ENCODE results near the gene SERINC3.
"Not testable (repeated sequence)": the region's sequence is repeated elsewhere in the genome, so short reads cannot be mapped to it uniquely, and the experiment has no call there.

Gene SERINC3

GRCh38 chr20:44521484-44522481 is at the start of gene SERINC3:
Gene SERINC3, minus strand, starts transcription at chr20:44522070. Its CDS starts 119 bp downstream, at chr20:44521951.
- DNase-seq = peak; percentile 58

- DNase-seq = no peak
Observed at GRCh38 chr20:44571362-44571988, 49.6 kb upstream of the SERINC3 start.

GRCh38 chr20:44570367-44570766 is 48.5 kb upstream of the SERINC3 start:
- DNase-seq = no peak

GRCh38 chr20:44566811-44567210 is 44.9 kb upstream of the SERINC3 start:
- DNase-seq = no peak

- DNase-seq = no peak
Observed at GRCh38 chr20:44566018-44566417, 44.1 kb upstream of the SERINC3 start.

GRCh38 chr20:44561876-44562275 is 40.0 kb upstream of the SERINC3 start:
- no peak for DNase-seq

- DNase-seq = not testable (repeated sequence)
Observed at GRCh38 chr20:44560818-44561217, 38.9 kb upstream of the SERINC3 start.

GRCh38 chr20:44560229-44560628 is 38.4 kb upstream of the SERINC3 start:
- DNase-seq = no peak

- DNase-seq = no peak
Observed at GRCh38 chr20:44559302-44559701, 37.4 kb upstream of the SERINC3 start.

- DNase-seq = peak; percentile 18
Observed at GRCh38 chr20:44552950-44553908, 31.4 kb upstream of the SERINC3 start.

GRCh38 chr20:44552568-44552949 is 30.7 kb upstream of the SERINC3 start:
- DNase-seq = no peak

GRCh38 chr20:44552050-44552449 is 30.2 kb upstream of the SERINC3 start:
- DNase-seq = no peak

- DNase-seq = no peak
Observed at GRCh38 chr20:44549123-44549522, 27.3 kb upstream of the SERINC3 start.

- DNase-seq = no peak
Observed at GRCh38 chr20:44547419-44547818, 25.5 kb upstream of the SERINC3 start.

- no peak for DNase-seq
Observed at GRCh38 chr20:44544263-44544662, 22.4 kb upstream of the SERINC3 start.

GRCh38 chr20:44543358-44543757 is 21.5 kb upstream of the SERINC3 start:
- DNase-seq = no peak

- DNase-seq = no peak
Observed at GRCh38 chr20:44542890-44543289, 21.0 kb upstream of the SERINC3 start.

- no peak for DNase-seq
Observed at GRCh38 chr20:44541992-44542391, 20.1 kb upstream of the SERINC3 start.

- DNase-seq = no peak
Observed at GRCh38 chr20:44540834-44541233, 19.0 kb upstream of the SERINC3 start.

- no peak for DNase-seq
Observed at GRCh38 chr20:44537993-44538392, 16.1 kb upstream of the SERINC3 start.

GRCh38 chr20:44536175-44536574 is 14.3 kb upstream of the SERINC3 start:
- no peak for DNase-seq

GRCh38 chr20:44533928-44534327 is 12.1 kb upstream of the SERINC3 start:
- no peak for DNase-seq

- DNase-seq = no peak
Observed at GRCh38 chr20:44532981-44533331, 11.1 kb upstream of the SERINC3 start.

Measured in DMS 273 treated with DMSO at 0.1 percent for 48 hours (cell line).